GM21786 (cell line): ENCODE measurements around the gene PRKCH.
"Not testable (repeated sequence)": the region's sequence is repeated elsewhere in the genome, so short reads cannot be mapped to it uniquely, and the experiment has no call there.

Experiments used
- ATAC-seq: cut with Tn5 transposase; IDR thresholded peaks from one replicate; pipeline ENCODE4 v1.9.1; 2021; ENCODE audit not compliant: unreplicated experiment

The PRKCH gene

DNA sequence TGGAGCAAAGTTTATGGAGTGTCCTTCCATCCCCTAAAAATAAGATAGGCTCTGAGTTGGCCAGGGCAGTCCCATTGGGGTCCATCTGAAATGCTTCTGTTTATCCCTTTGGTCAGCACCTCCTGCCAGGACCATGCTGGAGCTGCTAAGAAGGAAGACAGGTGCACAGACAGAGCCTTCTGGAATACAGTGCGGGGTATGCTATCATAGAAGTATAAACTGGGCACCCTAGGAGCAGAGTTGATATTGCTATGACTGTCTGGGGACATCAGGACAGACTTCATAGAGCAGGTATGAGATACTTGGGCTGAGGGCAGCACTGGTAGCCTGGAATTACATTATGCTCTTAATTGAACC lies 203.5 kb downstream of the PRKCH start:
- ATAC-seq = no peak

DNA sequence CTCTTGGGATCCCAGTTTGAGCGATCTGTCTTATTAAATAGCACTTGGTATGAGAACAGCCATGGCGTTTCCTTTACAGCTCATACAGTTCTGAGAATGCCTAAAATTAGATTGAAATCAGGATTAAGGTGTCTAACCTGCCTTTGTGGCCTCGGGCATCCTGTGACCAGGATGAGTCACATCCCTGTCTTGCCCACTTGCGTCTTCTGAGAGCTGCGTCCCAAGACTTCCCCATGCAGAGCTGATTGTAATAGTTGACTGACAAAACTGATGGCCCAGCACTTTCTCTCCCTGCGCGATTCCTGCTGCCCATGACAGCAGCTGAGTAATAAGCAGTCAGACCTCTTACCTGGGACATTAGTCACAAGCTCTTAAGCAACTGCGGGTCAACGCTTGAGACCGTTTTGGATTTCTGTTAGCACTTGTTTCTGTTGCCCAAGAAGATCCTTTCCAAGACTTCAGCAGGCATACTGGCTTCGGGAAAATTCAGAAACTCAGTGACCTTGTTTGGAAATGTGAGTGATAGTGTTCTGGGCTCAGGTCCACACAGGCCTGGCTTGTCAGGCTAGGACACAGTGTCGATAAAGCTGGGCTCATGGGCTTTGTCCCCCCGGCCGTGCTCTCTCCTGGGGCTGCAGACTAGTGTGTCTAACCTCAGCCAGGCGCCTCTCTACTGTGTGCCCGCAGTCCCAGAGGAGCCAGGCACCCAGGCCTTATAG lies 204.1 kb downstream of the PRKCH start:
- ATAC-seq = peak; percentile 86

DNA sequence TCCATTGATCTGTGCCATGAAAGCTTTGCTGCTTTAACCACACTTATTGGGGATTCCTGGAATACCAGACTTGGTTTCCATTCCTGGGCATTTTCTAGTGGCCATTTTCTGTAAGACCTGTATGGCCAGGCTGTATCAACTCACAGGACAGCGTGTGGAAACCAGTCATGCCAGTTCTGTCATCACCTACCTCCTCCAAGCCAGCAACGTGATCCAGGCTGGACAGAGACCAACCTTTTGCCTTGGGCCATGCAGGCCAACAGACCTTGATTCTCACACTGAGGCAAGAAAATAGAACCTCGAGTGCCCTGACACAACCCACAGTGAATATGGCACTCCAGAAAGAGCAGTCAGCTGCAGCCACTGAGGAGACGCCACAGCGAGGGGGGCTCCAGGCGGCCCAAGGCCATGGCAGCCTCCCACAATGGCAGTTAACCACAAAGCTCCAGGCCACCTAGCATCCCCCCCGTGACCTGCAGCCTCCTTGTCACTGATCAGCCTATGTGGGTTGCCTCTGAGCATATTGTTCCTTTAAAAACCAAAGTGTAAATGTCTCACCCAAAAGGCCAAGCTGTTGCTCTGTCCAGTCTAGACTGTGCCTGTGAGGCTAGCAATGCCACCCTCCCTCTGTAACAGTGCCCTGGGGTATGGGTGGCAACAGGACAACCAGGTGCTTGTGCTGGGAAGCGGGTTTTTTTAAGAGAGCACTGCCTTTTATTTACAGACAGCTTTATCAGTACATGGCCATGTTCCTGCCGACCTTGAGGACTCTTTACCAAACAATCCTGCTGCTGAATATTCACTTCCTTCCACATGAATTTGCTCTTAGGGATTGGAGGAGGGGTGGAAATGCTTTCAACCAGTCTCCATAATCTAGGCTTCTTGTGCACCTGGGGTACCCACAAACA lies 205.3 kb downstream of the PRKCH start:
- no peak for ATAC-seq

DNA sequence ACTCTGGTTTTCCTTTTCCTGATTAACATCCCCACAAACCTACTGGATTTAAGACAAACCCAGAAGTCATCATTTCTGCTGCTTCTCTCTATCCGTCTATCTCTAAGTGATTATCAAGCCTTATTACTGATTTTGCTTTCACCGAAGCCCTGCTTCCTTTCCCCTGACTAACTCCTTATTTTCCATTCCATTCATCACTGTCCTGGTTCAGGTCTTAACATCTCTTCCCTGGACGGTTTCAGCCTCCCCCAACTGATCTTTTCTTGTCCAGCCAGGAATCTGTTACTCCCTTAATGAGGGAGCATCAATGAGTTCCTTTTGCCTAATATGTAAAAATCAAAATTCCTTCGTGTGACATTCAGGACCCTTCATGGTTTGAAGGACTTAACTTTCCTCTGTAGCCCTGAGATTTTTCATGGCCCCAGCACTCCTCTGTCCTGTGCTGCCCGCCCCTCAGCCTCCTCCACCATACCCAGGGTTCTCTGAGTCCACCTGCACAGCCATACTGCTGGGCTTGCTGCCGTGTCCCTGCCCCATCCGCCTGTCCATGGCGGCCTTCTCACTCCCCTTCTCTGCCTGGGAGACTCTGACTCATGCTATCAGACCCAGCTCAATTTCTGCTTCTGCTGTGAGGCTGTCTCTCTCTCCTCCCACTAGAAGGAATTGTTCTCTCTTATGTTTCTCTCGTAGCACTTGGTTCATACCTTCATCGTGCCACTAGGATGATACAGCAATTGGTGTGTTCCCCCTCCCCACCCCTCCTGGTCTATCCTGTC lies 206.1 kb downstream of the PRKCH start:
- no peak for ATAC-seq

DNA sequence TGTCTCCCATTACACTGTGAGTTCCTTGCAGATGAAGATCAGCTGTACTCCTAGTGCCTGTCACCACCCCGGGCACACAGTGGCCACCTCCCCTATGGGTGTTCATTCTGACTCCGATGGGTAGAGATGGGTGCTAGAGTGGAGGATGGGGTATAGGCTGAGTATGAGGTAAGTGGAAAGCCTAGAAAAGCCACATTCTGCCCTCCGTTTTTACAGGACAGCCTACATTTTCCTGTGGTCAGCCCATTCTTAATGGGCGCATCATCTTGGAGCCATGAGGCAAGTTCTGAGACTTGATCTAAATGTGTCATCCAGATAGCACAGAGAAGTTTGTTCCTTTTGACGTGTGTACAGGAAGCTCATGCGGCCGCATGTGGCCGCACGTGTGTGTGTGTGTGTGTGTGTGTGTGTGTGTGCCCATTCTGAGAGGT lies 207.2 kb downstream of the PRKCH start:
- ATAC-seq = no peak

DNA sequence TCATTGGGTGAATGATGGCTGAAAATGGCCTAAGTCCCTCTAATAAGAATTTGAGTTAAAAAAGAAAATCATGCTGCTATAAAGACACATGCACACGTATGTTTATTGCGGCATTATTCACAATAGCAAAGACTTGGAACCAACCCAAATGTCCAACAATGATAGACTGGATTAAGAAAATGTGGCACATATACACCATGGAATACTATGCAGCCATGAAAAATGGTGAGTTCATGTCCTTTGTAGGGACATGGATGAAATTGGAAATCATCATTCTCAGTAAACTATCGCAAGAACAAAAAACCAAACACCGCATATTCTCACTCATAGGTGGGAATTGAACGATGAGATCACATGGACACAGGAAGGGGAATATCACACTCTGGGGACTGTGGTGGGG lies 208.0 kb downstream of the PRKCH start:
- ATAC-seq = not testable (repeated sequence)

DNA sequence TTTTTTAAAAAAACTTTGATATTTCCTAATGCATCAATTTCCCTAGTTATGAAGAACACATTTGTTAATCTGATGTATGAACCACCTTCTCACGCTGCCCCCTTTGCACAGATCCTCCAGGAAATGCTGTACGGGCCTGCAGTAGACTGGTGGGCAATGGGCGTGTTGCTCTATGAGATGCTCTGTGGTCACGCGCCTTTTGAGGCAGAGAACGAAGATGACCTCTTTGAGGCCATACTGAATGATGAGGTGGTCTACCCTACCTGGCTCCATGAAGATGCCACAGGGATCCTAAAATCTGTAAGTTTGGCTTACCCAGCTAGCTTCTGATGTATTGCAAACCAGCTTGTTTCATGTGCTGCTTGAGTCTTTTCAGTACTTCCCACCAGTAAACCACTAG lies 208.9 kb downstream of the PRKCH start:
- ATAC-seq = no peak

DNA sequence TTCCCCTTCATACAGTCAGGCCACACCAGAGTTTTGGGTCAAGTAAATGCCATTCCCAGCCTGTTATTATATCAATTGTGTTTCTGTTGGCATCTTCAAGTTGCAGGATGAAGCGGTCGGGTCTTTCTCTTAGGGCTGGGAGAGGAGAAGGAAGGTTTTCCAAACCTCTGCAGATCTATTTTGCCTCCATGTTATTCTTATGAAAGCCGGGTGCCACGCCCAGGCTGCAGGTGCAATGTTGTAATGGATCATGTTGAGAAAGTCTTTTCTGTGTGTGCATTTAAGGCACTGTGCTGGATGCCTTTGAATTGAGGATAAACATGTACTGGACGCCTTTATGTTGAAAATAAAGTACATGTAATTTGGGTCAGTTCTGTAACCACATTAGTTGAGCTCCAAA lies 209.5 kb downstream of the PRKCH start:
- no peak for ATAC-seq

DNA sequence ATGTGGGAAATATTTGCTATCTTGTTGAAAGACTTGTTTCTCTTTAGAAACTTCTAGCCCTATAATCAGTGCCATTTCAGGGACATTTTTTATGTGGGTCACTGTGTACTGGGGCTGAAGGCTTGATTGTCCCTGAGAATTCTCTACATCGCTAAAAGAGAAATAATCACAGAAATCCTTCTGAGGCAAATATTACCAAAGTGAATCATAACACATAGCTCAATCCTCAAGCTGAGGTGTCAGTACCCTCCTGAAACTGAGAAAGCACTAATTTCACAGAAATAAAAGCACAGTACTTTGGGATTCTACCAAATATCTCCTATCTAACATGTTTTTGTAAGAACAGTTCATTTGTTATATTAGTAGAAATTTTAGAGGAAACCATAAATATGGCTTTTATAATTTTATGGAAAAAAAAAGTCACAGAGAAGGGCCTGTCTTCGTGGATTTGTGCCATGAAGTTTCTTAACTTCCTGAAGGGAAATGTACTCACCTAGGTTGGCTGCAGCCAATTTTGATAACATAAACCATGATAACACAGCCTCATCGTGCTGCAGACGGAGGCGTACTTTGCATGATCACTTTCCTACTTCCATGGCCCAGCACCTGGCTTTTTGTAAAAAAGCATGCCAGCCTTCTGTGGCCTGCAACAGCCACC lies 210.2 kb downstream of the PRKCH start:
- no peak for ATAC-seq

DNA sequence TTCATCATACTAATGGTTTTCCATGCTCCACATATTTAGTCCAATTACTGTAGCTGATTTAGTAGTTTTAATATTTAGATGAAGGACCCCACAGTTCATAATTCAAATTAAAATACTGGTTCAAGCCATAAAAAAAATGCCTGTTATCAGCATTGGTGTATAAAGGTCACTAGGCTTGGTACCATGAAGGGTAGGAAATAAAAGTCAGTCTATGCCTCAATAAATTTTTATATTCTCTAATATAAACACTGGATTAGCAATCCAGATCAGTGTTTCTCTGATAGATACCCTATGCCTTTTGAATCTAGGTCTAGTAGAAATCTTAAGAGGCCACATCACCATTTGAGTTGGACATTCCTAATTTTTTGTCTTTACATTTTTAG lies 210.7 kb downstream of the PRKCH start:
- ATAC-seq = no peak

DNA sequence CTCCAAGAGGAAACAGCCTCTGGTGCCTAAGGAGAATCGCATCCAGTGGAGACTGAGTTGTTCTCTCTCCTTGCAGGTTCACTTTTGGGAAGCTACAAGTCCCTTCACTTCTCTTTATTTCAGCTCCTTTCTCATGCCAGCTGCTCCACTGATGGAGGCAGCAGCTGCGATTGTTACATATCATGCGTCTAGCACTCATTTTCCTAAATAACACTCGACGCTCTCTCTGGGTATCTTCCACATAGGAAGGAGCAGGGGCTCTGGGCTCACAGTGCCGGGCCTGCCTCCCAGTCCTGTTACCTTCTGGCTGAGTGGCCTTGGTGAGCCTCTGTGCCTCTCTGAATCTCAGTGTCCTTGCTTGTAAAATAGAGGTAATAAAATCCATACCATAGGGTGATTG lies 211.4 kb downstream of the PRKCH start:
- ATAC-seq = no peak

DNA sequence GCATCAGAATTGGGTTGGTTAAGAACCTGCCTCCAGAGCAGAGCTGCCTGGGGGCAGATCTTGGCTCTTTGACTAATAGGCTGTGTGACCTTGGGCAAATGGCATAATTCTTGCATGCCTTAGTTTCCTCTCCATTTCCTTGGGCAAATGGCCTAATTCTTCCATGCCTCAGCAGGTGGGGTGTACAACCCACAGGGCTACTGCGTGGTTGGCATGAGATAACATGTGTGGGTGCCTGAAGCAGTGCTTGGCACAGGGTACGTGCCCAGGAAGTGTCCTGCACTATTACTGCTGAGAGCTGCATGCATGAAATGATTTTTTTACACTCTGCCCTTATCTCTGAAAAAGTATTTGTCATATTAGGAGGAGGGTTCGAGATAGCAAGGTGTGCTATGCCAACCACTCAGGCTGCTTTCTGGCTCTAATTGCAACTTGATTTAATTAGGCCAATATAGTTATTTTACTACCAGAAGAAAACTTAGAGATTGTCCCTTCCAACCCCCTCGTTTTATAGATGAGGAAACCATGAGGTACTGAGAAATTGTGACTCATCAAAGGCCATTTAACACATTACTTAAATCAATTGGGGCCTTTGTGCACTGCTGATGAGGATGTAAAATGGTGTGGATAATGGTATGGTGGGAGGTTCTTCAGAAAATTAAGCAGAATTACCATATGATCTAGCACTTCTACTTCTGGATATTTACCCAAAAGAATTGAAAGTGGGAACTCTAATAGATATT lies 212.3 kb downstream of the PRKCH start:
- ATAC-seq = no peak

DNA sequence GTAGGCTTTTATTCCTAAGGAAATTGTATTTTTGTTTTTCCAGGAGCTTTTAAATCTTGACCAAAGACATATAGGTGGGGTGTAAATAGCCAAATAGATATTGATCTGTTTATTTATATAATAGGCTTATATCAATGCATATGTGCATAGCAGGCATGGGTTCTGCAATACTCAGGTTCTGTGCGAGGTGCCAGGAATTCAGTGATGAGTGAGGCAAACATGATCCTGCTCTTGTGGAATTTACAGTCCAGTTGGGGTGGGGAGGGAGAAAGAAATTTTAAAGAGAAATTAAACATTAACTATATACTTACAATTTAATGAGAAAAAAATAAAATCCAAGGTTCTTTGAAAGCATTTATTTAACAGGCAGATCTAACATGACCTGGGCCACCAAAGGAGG lies 213.7 kb downstream of the PRKCH start:
- no peak for ATAC-seq

DNA sequence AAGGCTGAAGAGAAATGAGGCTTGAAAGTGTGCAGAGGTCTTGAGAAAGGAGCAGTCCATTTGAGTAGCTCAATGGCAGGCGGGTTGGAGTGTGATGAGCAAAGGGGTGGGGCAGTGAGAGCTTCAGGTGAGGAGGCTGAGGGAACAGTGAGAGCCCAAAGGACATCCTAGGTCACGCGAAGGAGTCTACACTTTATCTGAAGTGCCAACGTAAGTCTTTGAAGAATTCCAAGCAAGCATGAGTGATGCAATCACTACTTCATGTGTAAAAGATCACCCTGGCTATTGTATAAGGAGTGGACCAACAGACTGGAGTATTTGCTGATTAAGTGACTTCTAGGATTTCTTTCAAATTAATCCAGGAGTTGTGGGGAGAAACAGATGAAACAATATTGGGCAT lies 214.1 kb downstream of the PRKCH start:
- no peak for ATAC-seq

DNA sequence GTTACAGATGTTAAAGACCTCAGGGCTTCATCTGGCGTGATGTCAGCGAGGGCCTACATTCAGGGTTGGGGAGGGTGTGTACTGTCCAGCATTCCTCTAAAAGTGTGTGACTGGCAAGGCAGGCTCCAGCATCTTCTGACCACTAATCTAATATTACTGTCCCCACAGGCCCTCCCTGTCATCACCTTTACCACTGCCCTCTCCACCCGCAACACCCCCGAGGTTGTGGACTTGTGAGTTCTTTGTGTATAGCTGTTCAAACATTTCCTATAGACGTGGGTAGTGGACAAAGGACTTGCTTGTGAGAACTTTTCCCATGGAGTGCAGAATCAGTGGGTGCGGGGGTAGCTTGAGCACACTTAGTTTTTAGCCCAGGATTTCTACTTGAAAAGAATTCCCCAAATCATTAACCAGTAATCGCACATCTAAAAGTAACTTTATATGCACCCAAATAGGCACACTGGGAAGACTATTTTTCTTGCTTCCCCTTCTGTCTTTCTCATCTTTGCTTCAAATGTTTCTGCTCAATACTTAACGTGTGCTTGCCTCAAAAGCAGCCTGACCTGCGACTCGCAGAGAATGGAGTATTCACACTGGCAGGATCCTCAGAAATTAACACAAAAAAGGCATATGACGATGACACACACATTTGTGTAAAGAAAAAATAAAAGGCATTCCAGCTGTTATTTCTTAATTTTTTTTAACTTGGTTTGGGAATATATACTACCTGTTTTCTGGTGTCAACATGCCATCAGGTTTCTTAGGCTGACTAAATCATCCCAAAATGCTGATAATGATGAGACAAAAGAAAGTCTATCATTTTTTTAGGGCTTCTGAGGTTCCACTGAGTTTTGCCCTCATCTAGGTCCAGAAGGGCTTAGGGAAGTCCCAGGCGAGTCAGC lies 215.5 kb downstream of the PRKCH start:
- no peak for ATAC-seq

DNA sequence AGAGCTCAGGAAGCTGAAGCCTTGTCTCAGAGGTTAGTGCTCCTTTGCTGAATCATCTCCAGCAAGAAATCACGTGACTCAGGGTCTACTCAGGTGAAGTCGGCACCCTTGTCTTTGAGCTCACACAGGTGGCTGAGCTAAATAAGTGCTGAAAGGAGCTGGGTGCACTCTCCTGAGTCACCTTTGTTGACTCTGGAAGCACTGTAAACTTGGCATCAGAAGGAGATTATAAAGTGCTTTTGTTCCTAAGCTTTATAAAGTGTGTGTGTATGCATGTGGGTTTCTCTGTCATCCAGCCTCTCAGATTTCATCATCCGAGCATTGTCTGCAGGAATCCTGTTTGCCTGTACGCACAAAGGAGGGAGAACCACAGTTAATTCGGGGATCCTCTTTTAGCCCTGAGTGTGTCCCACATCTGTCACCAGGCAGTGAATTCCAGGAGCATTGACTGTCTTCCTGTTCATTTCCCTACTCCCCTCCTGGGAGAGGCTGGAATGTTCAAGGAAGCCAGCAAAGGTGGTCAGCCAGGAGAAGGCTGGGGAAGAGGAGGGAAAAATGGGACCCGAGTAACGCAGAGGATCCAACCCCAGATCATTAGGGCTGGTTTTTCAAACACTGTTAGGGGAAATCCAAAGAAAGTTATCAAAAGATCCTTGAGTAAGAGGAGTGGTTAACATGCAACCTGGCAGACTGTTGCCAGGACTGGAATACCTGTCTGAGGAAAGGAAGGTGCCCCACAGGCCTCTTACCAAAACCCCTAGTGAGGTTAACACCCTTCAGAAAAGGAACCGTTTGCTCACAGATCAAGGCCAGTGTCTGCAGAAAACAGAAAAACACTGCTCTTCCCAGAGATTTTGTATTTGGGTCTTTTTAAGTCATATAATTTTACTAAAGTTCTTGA lies 216.4 kb downstream of the PRKCH start:
- no peak for ATAC-seq

DNA sequence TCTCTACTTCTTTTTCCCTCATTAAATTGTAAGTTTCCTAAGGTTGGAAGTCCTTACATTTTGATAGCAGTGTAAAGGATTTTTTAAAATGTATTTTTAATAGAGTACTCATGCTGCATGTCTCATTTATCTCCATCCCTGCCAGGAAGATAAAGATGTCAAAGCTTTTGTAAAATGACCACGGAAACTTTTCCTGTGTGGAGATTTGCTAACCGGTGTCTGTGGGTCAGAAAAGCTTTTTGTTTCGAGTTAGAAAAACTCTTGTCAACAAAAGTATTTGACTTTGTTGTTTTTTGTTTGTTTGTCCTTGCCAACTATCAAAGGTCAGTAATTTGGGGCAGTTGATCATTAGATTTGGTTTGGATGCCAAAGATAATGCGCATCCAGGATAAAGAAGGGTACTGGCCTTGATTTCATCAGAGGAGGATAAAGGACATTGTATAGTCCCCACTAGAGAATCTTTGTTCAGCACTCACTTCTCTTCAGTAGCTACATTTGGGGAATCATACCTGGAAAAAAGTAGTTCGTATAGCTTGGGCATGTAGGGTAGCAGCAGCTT lies 217.2 kb downstream of the PRKCH start:
- ATAC-seq = no peak

DNA sequence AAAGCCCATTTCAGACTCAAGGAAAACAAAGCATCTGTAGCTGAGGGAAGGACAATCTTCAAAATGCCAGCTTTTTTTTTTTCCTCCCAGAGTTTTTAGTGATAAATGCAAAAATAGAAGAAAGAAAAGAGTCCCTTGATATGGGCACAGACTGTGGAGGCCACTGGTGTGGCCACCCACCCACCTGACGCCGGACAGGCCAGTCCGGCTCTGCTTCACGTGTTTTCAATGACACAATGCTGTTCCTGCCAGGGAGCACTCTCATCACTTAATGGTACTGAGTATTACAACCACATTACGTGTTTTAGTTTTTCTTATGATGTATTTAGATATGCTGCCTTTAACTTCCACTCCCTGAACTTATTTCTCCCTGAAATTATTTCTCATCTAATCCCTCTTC lies 218.3 kb downstream of the PRKCH start:
- no peak for ATAC-seq
